ENCODE measurements around the gene TRAK1. TPM values are rescaled to one million over a fixed set of nuclear protein-coding genes. Genes with fewer than 3 reads are reported as not detected.

Gene TRAK1
- total and polyA plus RNA-seq, 2 donors (not counting 1 experiment from before 2014, with no cell fraction given) = 71.3 to 129 TPM

GRCh38 chr3:42080453-42080872, 10.7 kb upstream of the TRAK1 start:
- Mint-ChIP-seq H3K4me3 (peak overlapping the region; percentile 87), H3K27ac (peak overlapping the region; percentile 99), H3K4me1 (peaks cover 77% of the 10 kb centered on the region), H3K27me3 (no peaks in the 10 kb centered on the region), H3K9me3 (ENCODE audit: insufficient read depth) (no peaks in the 10 kb centered on the region)
- intact Hi-C loops (cut with micrococcal nuclease) = loop anchor here (1.0 to 5.0 kb wide), 5 partner anchors 13 to 118 kb away; partner anchors contain the start of gene ULK4
- H3K79me2 ChIP-seq (ENCODE audit: control insufficient read depth, insufficient read depth, low read length) = peaks cover 99% of the 10 kb centered on the region
- no peak overlapping the region for H2AFZ ChIP-seq (ENCODE audit: insufficient read depth, low read depth, low read length, poor library complexity, severe bottlenecking)
- ChIA-PET POLR2A (interaction anchor here (0.6 to 2.8 kb wide), 5 partner anchors 14 to 1556 kb away, joined by 3 to 14 read pairs (median 3); partner anchors contain the start of gene ULK4), CTCF (interaction anchor here (1.2 to 8.8 kb wide), 6 partner anchors 12 to 68 kb away, joined by 3 to 66 read pairs (median 10); no protein-coding TSS in a partner anchor)
- peaks cover 0 to 5% of the 10 kb centered on the region in 2 experiments for H3K36me3 ChIP-seq (replicated peaks in 1 of 2; ENCODE audit: control extremely low read depth in 1 of 2, control insufficient read depth in 1 of 2, extremely low read depth in 1 of 2, insufficient read depth in 2 of 2, low read length in 1 of 2)
- H3K4me3 ChIP-seq (ENCODE audit: control extremely low read depth in 1 of 5, extremely low read depth in 1 of 5, insufficient read depth in 1 of 5, low read depth in 2 of 5, low read length in 4 of 5) = peak overlapping the region in 1 of 5 experiments; percentile 7
- peaks cover 48 to 56% of the 10 kb centered on the region in 2 donors for H3K4me1 ChIP-seq (ENCODE audit: control insufficient read depth in 2 of 2, insufficient read depth in 2 of 2, low read length in 2 of 2)
- H3K27me3 ChIP-seq (replicated peaks in 1 of 4; ENCODE audit: control extremely low read depth in 1 of 4, control insufficient read depth in 3 of 4, insufficient read depth in 4 of 4, low read length in 3 of 4) = no peaks in the 10 kb centered on the region
- 33% methylated on average over 1 of the region's 1 CpG for WGBS (ENCODE audit: insufficient coverage)
- ATAC-seq (ENCODE audit: low read depth) = peak; percentile 93
- TF ChIP-seq CTCF (IDR thresholded peaks at IDR 0.05) = no peak
- TF ChIP-seq EZH2 (IDR thresholded peaks at IDR 0.05; ENCODE audit: borderline replicate concordance, insufficient read depth, low read depth, low read length, poor library complexity, severe bottlenecking) = no peak
- H3K9me3 ChIP-seq (ENCODE audit: control extremely low read depth in 1 of 3, control insufficient read depth in 2 of 3, insufficient read depth in 1 of 3, low read length in 2 of 3) = peaks cover 0 to 8% (median 0%) of the 10 kb centered on the region in 3 donors
- H3K9ac ChIP-seq (ENCODE audit: low read length) = peak overlapping the region; percentile 16
- peak overlapping the region; percentile 65 to 84 for H3K27ac ChIP-seq (ENCODE audit: low read length in 2 of 2)
- peak; percentile 56 for DNase-seq
- H4K20me1 ChIP-seq (ENCODE audit: control insufficient read depth, insufficient read depth, low read length, poor library complexity, severe bottlenecking) = peaks cover 16% of the 10 kb centered on the region
- peak overlapping the region; percentile 52 for H3K4me2 ChIP-seq (replicated peaks; ENCODE audit: low read depth, low read length, poor library complexity, severe bottlenecking)

GRCh38 chr3:42081838-42082473, 9.2 kb upstream of the TRAK1 start:
- H3K27ac Mint-ChIP-seq = peak overlapping the region; percentile 89
- Histone ChIP-seq H3K4me2 (replicated peaks; ENCODE audit: low read depth, low read length, poor library complexity, severe bottlenecking) (peak overlapping the region; percentile 52), H3K27ac (ENCODE audit: low read length in 2 of 2) (peak overlapping the region; percentile 65 to 84), H3K9ac (ENCODE audit: low read length) (peak overlapping the region; percentile 9), H3K4me1 (ENCODE audit: control insufficient read depth in 2 of 2, insufficient read depth in 2 of 2, low read length in 2 of 2) (peaks cover 48 to 60% of the 10 kb centered on the region in 2 donors), H3K9me3 (ENCODE audit: control extremely low read depth in 1 of 3, control insufficient read depth in 2 of 3, insufficient read depth in 1 of 3, low read length in 2 of 3) (no peaks in the 10 kb centered on the region), H3K4me3 (ENCODE audit: control extremely low read depth in 1 of 5, extremely low read depth in 1 of 5, insufficient read depth in 1 of 5, low read depth in 2 of 5, low read length in 4 of 5) (peak overlapping the region in 1 of 5 experiments; percentile 23), H3K79me2 (ENCODE audit: control insufficient read depth, insufficient read depth, low read length) (peaks cover 99% of the 10 kb centered on the region), H4K20me1 (ENCODE audit: control insufficient read depth, insufficient read depth, low read length, poor library complexity, severe bottlenecking) (peaks cover 31% of the 10 kb centered on the region), H3K27me3 (replicated peaks in 1 of 4; ENCODE audit: control extremely low read depth in 1 of 4, control insufficient read depth in 3 of 4, insufficient read depth in 4 of 4, low read length in 3 of 4) (no peaks in the 10 kb centered on the region), H3K36me3 (replicated peaks in 1 of 2; ENCODE audit: control extremely low read depth in 1 of 2, control insufficient read depth in 1 of 2, extremely low read depth in 1 of 2, insufficient read depth in 2 of 2, low read length in 1 of 2) (peaks cover 0 to 6% of the 10 kb centered on the region in 2 experiments), H2AFZ (ENCODE audit: insufficient read depth, low read depth, low read length, poor library complexity, severe bottlenecking) (peak overlapping the region; percentile 10)
- ChIA-PET CTCF (interaction anchor here (0.7 to 8.8 kb wide), 8 partner anchors 12 to 109 kb away, joined by 3 to 66 read pairs (median 4); no protein-coding TSS in a partner anchor), POLR2A (interaction anchor here (2.8 kb wide), 1 partner anchor 69 kb away, joined by 14 read pairs; no protein-coding TSS in a partner anchor)
- H3K9me3 Mint-ChIP-seq (ENCODE audit: insufficient read depth) = no peaks in the 10 kb centered on the region
- intact Hi-C loops (cut with micrococcal nuclease) = loop anchor here (2.0 to 5.0 kb wide), 3 partner anchors 13 to 120 kb away; partner anchors contain the start of gene ULK4
- H3K4me3 Mint-ChIP-seq = peak overlapping the region; percentile 74
- TF ChIP-seq EZH2 (IDR thresholded peaks at IDR 0.05; ENCODE audit: borderline replicate concordance, insufficient read depth, low read depth, low read length, poor library complexity, severe bottlenecking) (no peak), CTCF (IDR thresholded peaks at IDR 0.05) (no peak)
- peak; percentile 25 for ATAC-seq (ENCODE audit: low read depth)
- H3K27me3 Mint-ChIP-seq = no peaks in the 10 kb centered on the region
- WGBS (ENCODE audit: insufficient coverage) = 44% methylated on average over 4 of the region's 7 CpGs
- peaks cover 79% of the 10 kb centered on the region for H3K4me1 Mint-ChIP-seq
- peak; percentile 44 for DNase-seq

Measured in B cell (primary cell).